GM19025 (cell line): ENCODE measurements around the gene FAM78B.

Source experiments
- ATAC-seq: cut with Tn5 transposase; IDR thresholded peaks from one replicate; pipeline ENCODE4 v1.9.1; 2021; ENCODE audit warnings: mild to moderate bottlenecking, low read depth, moderate library complexity; ENCODE audit not compliant: unreplicated experiment

The FAM78B gene

GRCh38 chr1:166026143-166026542, 140.7 kb downstream of the FAM78B start:
- ATAC-seq: no peak

GRCh38 chr1:166020210-166020609, 146.6 kb downstream of the FAM78B start:
- ATAC-seq: no peak
